SK-N-SH (cell line): Measurements from ENCODE around the gene STIL.

Source experiments
- CHD2 ChIP-seq: fragments of 150-350 bp; IDR thresholded peaks from 2 replicates; pipeline ENCODE4 v1.6.1; 2018; ENCODE audit warnings: low read length; ENCODE audit not compliant: partially characterized antibody
- CTCF ChIP-seq: fragments of 200-600 bp; sonication (generic); IDR thresholded peaks from 2 replicates; pipeline ENCODE4 v1.6.1; 2017; ENCODE audit warnings: antibody characterized with exemption, mild to moderate bottlenecking, moderate library complexity
- EP300 ChIP-seq, 2 experiments: IDR thresholded peaks; 2 replicates each; pipeline versions ENCODE4 v1.4.0 to v1.6.1; 2012; ENCODE audit warnings: borderline replicate concordance in 1 of 2, low read depth in 1 of 2, low read length in 1 of 2
- MAX ChIP-seq: IDR thresholded peaks from 2 replicates; pipeline ENCODE4 v1.4.0; 2012; ENCODE audit warnings: low read depth
- MXI1 ChIP-seq: IDR thresholded peaks from 2 replicates; pipeline ENCODE4 v1.6.1; 2012; ENCODE audit warnings: mild to moderate bottlenecking, low read depth, low read length, improper control_type of control experiment
- NRF1 ChIP-seq: IDR thresholded peaks from 2 replicates; pipeline ENCODE4 v1.6.1; 2012; ENCODE audit warnings: low read depth, mild to moderate bottlenecking, low read length
- PBX3 ChIP-seq: IDR thresholded peaks from 2 replicates; pipeline ENCODE4; 2012
- POLR2AphosphoS5 ChIP-seq: IDR thresholded peaks from 2 replicates; pipeline ENCODE4 v1.6.1; 2012; ENCODE audit warnings: low read depth, low read length
- REST ChIP-seq: IDR thresholded peaks from 2 replicates; pipeline ENCODE4 v1.6.1; 2012; ENCODE audit warnings: mild to moderate bottlenecking, low read depth, low read length, moderate library complexity
- RFX5 ChIP-seq: IDR thresholded peaks from 2 replicates; pipeline ENCODE4 v1.6.1; 2012; ENCODE audit warnings: mild to moderate bottlenecking, improper control_type of control experiment, low read length
- SIN3A ChIP-seq: IDR thresholded peaks from 2 replicates; pipeline ENCODE4 v1.6.1; 2012; ENCODE audit warnings: low read depth, mild to moderate bottlenecking, low read length, moderate library complexity, borderline replicate concordance
- USF1 ChIP-seq: IDR thresholded peaks from 2 replicates; pipeline ENCODE4 v1.4.0; 2012; ENCODE audit warnings: low read depth, borderline replicate concordance
- USF2 ChIP-seq: fragments of 150-350 bp; IDR thresholded peaks from 2 replicates; pipeline ENCODE4 v1.6.1; 2017; ENCODE audit warnings: antibody characterized with exemption, low read length, low read depth, borderline replicate concordance

GRCh38 chr1:47201179-47201578, 112.8 kb downstream of the STIL start:
- TF ChIP-seq REST (no peak), NRF1 (no peak), CTCF (no peak), MXI1 (no peak), CHD2 (no peak), POLR2AphosphoS5 (no peak), PBX3 (no peak), MAX (no peak), RFX5 (no peak), USF2 (no peak), EP300 (IDR thresholded peaks at IDR 0.05; ENCODE audit: borderline replicate concordance in 1 of 2, low read depth in 1 of 2, low read length in 1 of 2) (no peak), USF1 (no peak), SIN3A (no peak)
